Fibroblast of lung (primary cell): ENCODE results near the gene ZNF521.

Source experiments
- CTCF ChIP-seq, 2 donors: IDR thresholded peaks in 1 of 2; conservative IDR thresholded peaks in 1 of 2; 1 replicate in 1 of 2; 2 replicates in 1 of 2; pipeline ENCODE4 v1.5.1; 2011 to 2012; ENCODE audit warnings: low read length in 2 of 2, control low read depth in 1 of 2, inconsistent platforms in 1 of 2, low read depth in 1 of 2, mild to moderate bottlenecking in 1 of 2
- EZH2 ChIP-seq: IDR thresholded peaks from 2 replicates; pipeline ENCODE4 v1.5.1; 2012; ENCODE audit warnings: low read length, control low read depth, mild to moderate bottlenecking; ENCODE audit errors: missing control alignments

GRCh38 chr18:25253779-25254178, 98.2 kb downstream of the ZNF521 start:
- TF ChIP-seq CTCF (conservative IDR thresholded peaks at IDR 0.05 in 1 of 2, IDR thresholded peaks at IDR 0.05 in 1 of 2; ENCODE audit: low read depth in 1 of 2, low read length in 2 of 2), result no peak
- TF ChIP-seq EZH2, result no peak
